AG10803 (cell line): ENCODE measurements around the gene ARHGAP21.

Experiments used
- DNase-seq: peaks from one replicate; pipeline ENCODE4 v3.0.0; 2010; ENCODE audit warnings: low read depth
- H3K4me3 ChIP-seq: 2 replicates; pipeline ENCODE4 v1.5.1; 2011; ENCODE audit warnings: mild to moderate bottlenecking, low read length, control low read depth
- TF ChIP-seq, protein P1 (sequence below): conservative IDR thresholded peaks from 2 replicates; pipeline ENCODE4 v1.5.1; 2011; ENCODE audit warnings: mild to moderate bottlenecking, low read length, control low read depth, inconsistent platforms

The ARHGAP21 gene

DNA sequence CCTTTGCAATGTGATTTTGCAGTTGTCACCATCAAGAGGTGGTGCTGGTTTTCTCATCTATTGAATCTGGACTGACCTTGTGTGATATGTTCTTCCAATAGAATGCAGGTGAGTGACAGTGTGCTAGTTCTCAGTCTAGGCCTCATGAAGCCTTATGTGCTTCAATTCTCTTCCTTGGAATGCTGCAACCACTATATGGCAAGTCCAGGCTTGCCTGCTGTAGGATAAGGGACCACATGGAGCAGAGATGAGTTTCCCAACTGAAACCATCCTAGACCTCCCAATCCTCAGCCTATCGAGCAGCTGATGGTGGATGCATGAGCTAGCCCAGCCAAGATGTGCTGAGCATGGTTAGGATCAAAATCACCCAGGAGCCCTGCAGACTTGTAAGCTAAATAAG, 32.6 kb upstream of the ARHGAP21 start:
- TF ChIP-seq, protein P1, sequence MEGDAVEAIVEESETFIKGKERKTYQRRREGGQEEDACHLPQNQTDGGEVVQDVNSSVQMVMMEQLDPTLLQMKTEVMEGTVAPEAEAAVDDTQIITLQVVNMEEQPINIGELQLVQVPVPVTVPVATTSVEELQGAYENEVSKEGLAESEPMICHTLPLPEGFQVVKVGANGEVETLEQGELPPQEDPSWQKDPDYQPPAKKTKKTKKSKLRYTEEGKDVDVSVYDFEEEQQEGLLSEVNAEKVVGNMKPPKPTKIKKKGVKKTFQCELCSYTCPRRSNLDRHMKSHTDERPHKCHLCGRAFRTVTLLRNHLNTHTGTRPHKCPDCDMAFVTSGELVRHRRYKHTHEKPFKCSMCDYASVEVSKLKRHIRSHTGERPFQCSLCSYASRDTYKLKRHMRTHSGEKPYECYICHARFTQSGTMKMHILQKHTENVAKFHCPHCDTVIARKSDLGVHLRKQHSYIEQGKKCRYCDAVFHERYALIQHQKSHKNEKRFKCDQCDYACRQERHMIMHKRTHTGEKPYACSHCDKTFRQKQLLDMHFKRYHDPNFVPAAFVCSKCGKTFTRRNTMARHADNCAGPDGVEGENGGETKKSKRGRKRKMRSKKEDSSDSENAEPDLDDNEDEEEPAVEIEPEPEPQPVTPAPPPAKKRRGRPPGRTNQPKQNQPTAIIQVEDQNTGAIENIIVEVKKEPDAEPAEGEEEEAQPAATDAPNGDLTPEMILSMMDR = no peak
- no peak for DNase-seq

DNA sequence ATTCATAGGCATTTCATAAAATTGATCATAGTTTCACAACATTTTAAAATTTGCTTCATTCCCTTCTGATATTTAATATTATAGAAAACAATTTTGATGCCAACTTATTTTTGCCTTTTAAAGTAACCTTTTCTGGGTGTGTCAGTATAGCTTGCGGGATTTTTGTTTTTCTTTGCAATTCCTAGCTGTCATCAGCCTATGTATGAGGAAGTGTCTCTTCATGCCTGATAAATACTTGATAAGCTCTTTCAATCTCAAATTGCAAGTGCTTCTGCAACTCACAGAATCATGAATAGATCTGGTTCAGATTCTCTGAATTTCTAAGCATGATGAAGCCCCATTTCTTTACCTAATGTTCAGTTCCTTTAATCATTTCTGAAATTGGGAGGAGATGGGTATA, 28.0 kb upstream of the ARHGAP21 start:
- no peak for DNase-seq
- TF ChIP-seq, protein P1 = no peak

More for the DNA sequence above, 32.6 kb upstream of the ARHGAP21 start:
- no peak overlapping the region for H3K4me3 ChIP-seq

DNA sequence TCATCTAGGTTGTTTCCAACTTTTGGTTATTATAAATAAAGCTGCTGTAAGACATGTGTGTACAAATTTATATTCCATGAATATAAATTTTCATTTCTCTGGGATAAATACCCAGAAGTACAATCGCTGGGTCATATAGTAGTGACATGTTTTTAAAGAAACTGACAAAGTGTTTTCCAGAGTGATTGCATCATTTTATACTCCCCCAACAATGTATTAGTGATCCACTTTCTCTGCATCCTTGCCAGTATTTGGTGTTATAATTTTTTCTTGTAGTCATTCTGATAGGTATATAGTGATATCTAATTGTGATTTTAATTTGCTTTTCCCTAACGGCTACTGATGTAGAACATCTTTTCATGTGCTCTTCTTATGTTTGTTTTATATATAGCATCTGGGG, 27.0 kb upstream of the ARHGAP21 start:
- H3K4me3 ChIP-seq = no peak overlapping the region
- DNase-seq = no peak
- TF ChIP-seq, protein P1 = no peak

More for the DNA sequence above, 28.0 kb upstream of the ARHGAP21 start:
- no peak overlapping the region for H3K4me3 ChIP-seq

DNA sequence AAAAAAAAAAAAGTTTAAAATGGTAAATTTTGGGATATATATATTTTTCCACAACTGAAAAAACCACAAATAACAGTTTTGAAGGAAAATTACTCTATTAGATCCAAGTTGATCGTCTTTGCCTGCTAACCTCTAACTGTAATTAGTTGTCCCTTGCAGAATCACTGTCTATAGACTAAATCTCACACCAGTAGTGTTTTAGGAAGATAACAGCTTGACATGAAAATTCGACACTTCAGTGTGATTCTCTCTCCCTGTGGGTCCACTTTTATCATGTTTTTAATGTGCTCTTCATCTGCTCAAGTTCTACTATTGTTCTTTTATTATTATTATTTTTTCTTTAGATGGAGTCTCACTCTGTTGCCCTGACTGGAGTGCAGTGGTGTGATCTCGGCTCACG, 24.5 kb upstream of the ARHGAP21 start:
- TF ChIP-seq, protein P1 = no peak
- no peak overlapping the region for H3K4me3 ChIP-seq
- DNase-seq = no peak

DNA sequence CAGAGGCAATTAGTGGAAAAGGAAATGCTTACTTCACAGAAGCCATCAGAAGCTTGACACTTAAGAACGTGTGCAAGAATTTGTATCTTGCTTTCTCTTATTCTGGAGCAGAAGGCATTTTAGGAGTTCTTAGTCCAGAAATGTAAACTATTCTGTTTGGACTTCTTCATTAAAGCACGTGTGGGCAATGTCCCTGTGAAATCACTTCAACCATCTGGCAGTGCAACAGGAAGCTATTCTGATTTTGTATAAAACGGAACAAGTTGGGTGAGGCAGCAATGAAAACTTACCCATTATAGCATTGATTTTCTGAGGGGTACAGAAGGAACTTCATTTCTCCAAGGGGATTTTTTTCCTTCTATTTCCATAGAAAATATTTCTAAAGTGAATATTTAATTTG, 21.3 kb upstream of the ARHGAP21 start:
- peak; percentile 31 for DNase-seq
- TF ChIP-seq, protein P1 = no peak
- no peak overlapping the region for H3K4me3 ChIP-seq

DNA sequence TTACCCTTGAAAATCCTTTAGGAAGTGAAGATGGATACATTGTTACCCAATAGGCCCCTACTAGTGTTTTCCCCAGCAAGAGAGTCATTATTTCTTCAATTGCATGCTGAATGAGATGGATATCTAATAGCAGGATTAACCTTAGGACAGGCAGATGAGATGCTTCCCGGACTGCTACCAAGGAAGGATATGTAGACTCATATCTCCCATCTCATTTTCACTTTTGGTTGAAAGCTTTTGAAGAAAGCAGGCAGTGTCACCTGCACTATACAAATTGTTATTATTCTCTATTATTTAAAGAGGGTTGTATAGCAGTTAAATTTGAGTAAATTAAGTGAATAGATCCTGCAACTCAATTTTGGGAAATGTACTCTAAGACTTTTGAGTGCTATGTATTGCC, 17.0 kb upstream of the ARHGAP21 start:
- no peak overlapping the region for H3K4me3 ChIP-seq
- TF ChIP-seq, protein P1 = no peak

DNA sequence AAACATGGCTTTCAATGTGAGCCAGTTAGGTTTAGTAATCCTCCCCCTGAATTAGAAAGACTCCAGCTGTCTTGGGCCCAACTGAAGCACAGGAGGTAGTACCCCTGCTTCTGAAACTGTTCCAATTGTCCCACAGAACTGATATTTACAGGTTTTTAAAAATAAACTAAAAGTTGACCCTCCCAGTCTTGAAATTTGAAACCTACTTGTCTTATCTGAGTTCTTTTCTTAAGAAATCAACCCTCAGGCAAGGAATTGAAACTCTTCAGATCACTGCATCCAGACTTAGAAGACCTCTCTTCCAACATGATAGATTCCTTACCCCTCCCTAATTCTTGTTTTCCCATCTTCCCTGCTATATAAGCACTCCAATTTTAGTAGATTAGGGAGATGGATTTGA, 13.3 kb upstream of the ARHGAP21 start:
- H3K4me3 ChIP-seq = no peak overlapping the region
- TF ChIP-seq, protein P1 = no peak
- DNase-seq = no peak

More for the DNA sequence above, 17.0 kb upstream of the ARHGAP21 start:
- DNase-seq = no peak
